ENCODE results near the gene BNIP1. TPM values are rescaled to one million over a fixed set of nuclear protein-coding genes. Genes with fewer than 3 reads are reported as not detected.

The BNIP1 gene
- total RNA-seq, 2 donors from 2014 or later, result 7.2 to 11.6 TPM

- TF ChIP-seq, protein P1, sequence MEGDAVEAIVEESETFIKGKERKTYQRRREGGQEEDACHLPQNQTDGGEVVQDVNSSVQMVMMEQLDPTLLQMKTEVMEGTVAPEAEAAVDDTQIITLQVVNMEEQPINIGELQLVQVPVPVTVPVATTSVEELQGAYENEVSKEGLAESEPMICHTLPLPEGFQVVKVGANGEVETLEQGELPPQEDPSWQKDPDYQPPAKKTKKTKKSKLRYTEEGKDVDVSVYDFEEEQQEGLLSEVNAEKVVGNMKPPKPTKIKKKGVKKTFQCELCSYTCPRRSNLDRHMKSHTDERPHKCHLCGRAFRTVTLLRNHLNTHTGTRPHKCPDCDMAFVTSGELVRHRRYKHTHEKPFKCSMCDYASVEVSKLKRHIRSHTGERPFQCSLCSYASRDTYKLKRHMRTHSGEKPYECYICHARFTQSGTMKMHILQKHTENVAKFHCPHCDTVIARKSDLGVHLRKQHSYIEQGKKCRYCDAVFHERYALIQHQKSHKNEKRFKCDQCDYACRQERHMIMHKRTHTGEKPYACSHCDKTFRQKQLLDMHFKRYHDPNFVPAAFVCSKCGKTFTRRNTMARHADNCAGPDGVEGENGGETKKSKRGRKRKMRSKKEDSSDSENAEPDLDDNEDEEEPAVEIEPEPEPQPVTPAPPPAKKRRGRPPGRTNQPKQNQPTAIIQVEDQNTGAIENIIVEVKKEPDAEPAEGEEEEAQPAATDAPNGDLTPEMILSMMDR (IDR thresholded peaks at IDR 0.05), result no peak
- Histone ChIP-seq H3K9me3 (no peaks in the 10 kb centered on the region), H3K4me3 (no peak overlapping the region), H3K4me1 (no peaks in the 10 kb centered on the region), H3K27ac (no peak overlapping the region), H3K27me3 (no peaks in the 10 kb centered on the region), H3K36me3 (no peaks in the 10 kb centered on the region)
- DNase-seq (ENCODE audit: low spot score), result no peak
These were observed 67.0 kb downstream of the BNIP1 start for GRCh38 chr5:173211284-173211683.

DNA sequence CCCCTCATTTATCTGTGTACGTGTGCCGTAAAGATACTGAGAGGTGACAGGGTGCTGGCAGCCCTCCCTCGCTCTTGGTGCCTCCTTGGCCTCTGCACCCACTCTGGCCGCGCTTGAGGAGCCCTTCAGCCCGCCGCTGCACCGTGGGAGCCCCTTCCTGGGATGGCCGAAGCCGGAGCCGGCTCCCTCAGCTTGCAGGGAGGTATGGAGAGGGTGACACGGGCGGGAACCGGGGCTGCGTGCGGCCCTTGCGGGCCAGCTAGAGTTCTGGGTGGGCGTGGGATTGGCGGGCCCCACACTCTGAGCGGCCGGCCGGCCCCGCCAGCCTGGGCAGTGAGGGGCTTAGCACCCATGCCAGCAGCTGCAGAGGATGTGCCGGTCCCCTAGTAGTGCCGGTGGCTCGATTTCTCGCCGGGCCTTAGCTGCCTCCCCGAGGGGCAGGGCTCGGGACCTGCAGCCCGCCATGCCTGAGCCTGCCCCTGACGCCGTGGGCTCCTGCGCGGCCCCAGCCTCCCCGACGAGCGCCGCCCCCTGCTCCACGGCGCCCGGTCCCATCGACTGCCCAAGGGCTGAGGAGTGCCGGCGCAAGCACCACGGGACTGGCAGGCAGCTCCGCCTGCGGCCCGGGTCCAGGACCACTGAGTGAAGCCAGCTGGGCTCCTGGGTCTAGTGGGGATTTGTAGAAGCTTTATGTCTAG lies 69.1 kb downstream of the BNIP1 start:
- Histone ChIP-seq H3K4me1 (no peaks in the 10 kb centered on the region), H3K27ac (no peak overlapping the region), H3K36me3 (no peaks in the 10 kb centered on the region), H3K9me3 (no peaks in the 10 kb centered on the region), H3K27me3 (no peaks in the 10 kb centered on the region), H3K4me3 (no peak overlapping the region)
- TF ChIP-seq, protein P1 (IDR thresholded peaks at IDR 0.05), result no peak
- DNase-seq (ENCODE audit: low spot score), result no peak

Other genes with a start within 250 kb of the BNIP1 start
- 10 to 100 TPM; 21.1 to 30.1 TPM for gene RPL26L1, start 185.1 kb upstream of the BNIP1 start, total RNA-seq
- gene ATP6V0E1, start 160.8 kb upstream of the BNIP1 start, total RNA-seq, result 100 to 1,000 TPM; 156 to 193 TPM
- 10 to 100 TPM; 20.9 to 22.5 TPM for gene CREBRF, start 88.2 kb upstream of the BNIP1 start, total RNA-seq
- 100 to 1,000 TPM; 285 to 402 TPM for gene NKX2-5, start 90.7 kb downstream of the BNIP1 start, total RNA-seq
- 10 to 100 TPM; 16.0 to 16.1 TPM for gene STC2, start 183.9 kb downstream of the BNIP1 start, total RNA-seq

Measured in right atrium auricular region (tissue), 2 donors.